Ovary (tissue), 3 donors: ENCODE results near the gene SUN1.

ENCODE experiments used
- EP300 ChIP-seq: sonication (generic); formaldehyde crosslinking; IDR thresholded peaks from one replicate; pipeline ENCODE4 v1.6.1; 2017; ENCODE audit warnings: antibody characterized with exemption
- POLR2A ChIP-seq: fragments of 450-650 bp; IDR thresholded peaks from one replicate; pipeline ENCODE4 v1.6.1; 2017; ENCODE audit warnings: antibody characterized with exemption, mild to moderate bottlenecking, moderate library complexity
- TF ChIP-seq, protein P1 (sequence below), 3 donors: fragments of 450-650 bp in 2 of 3; fragments of 200-600 bp in 1 of 3; IDR thresholded peaks; one replicate each; pipeline versions ENCODE4 v1.5.1 to v1.8.0; 2016 to 2022; ENCODE audit warnings: antibody characterized with exemption in 3 of 3, mild to moderate bottlenecking in 1 of 3
- donor health status: DM: no; HTN: no; CAD: no.

DNA sequence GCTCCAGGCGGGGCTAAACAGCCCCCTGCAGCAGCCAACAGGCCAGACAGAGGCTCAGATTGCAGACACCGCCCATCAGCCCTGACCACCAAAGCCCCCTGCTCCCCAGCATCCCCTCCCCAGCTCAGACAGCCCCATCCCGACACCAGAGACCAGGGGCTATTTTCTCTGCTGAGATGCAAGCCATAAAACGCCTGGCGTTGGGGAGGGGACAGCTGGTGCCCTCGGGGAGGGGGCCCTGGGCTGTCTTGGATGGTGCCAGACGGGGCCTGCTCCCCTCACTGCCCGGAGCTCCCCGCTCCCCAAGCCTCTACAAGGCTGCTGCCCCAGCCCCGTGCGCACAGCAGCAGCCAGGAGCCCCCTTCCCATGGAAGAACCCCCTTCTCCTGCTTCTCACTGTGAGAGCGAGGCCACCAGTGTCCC lies 75.9 kb downstream of the SUN1 start:
- TF ChIP-seq POLR2A = no peak
- TF ChIP-seq, protein P1, sequence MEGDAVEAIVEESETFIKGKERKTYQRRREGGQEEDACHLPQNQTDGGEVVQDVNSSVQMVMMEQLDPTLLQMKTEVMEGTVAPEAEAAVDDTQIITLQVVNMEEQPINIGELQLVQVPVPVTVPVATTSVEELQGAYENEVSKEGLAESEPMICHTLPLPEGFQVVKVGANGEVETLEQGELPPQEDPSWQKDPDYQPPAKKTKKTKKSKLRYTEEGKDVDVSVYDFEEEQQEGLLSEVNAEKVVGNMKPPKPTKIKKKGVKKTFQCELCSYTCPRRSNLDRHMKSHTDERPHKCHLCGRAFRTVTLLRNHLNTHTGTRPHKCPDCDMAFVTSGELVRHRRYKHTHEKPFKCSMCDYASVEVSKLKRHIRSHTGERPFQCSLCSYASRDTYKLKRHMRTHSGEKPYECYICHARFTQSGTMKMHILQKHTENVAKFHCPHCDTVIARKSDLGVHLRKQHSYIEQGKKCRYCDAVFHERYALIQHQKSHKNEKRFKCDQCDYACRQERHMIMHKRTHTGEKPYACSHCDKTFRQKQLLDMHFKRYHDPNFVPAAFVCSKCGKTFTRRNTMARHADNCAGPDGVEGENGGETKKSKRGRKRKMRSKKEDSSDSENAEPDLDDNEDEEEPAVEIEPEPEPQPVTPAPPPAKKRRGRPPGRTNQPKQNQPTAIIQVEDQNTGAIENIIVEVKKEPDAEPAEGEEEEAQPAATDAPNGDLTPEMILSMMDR (IDR thresholded peaks at IDR 0.05) = no peak
- TF ChIP-seq EP300 = no peak
